Right hindlimb (tissue), 1 donor: ENCODE data around the gene TSPAN15.
"Not testable (repeated sequence)": the region's sequence is repeated elsewhere in the genome, so short reads cannot be mapped to it uniquely, and the experiment has no call there.

Experiments
- DNase-seq: peaks from one replicate; pipeline ENCODE4 v3.0.0-alpha.2; 2018

Gene TSPAN15

GRCh38 chr10:69449841-69450240 is 1.4 kb upstream of the TSPAN15 start:
- no peak for DNase-seq

- DNase-seq = not testable (repeated sequence)
These were observed 870 bp upstream of the TSPAN15 start for GRCh38 chr10:69450395-69450794.

- no peak for DNase-seq
These were observed 553 bp downstream of the TSPAN15 start for GRCh38 chr10:69451784-69452251.

- DNase-seq = no peak
These were observed 1.6 kb downstream of the TSPAN15 start for GRCh38 chr10:69452676-69453415.

GRCh38 chr10:69453795-69454194 is 2.5 kb downstream of the TSPAN15 start:
- DNase-seq = no peak

- no peak for DNase-seq
These were observed 3.9 kb downstream of the TSPAN15 start for GRCh38 chr10:69455006-69455763.

- DNase-seq = no peak
These were observed 5.8 kb downstream of the TSPAN15 start for GRCh38 chr10:69456880-69457693.

- no peak for DNase-seq
These were observed 6.5 kb downstream of the TSPAN15 start for GRCh38 chr10:69457771-69458237.

DNA sequence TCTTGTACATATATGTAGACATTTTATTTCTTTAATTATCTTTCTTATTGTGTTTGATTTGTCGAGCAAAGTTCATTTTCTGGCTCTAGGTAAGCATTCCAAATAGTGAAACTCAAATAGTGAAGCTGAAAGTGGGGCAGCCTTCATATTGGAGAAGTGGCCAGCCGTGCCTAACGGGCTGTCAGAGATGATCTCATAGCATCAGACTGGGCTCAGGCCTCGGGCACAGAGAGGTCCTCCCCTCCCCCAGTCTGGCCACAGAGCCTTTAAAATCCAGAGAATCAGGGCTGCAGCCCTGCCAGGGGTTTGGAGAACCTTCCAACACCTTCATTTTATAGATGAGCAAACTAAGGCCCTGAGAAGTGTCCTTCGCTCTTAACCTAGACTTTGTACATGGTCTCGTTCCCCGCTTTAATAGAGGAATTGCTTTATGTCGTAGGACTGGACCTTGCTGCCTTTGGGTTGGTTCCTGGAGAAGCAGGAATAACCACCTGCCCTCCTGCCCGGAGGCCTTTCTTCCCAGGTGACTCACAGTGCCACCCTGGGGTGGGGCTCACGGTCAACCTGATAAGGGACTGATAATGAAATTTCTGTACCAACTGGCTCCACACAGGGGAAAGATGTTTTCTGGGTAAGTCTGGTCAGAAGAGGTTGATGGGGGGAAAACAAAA is 7.3 kb downstream of the TSPAN15 start:
- DNase-seq = no peak

DNA sequence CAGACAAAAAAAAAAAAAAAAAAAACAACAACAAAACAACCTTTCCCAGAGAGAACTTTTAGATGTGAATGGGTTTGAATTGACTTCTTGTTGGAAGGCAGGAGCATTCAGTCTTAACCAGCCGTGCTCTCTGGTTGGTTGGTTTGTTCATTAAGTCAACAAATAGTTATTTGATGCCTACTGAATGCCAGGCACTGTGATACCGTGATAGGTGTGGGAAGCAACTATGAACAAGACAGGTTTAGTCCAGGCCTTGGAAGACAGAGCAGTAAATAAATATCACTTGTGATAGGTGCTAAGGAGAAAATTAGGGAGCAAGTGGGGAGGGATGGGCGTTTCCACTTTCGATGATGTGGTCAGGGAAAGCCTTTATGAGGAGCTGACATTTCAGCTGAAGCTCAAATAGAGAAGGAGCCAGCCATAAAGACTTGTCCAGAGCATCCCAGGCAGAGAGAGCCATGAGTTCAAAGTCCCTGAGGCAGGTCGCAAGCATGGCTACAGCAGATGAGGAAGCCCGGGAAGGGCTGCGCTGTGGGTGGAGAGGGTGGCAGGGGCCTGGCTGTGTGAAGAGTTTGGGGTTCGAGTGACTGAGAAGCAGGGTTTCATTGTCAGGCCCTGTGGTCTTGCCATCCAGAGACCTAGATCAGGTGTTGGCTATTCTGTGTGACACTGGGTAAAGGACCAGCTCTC is 8.0 kb downstream of the TSPAN15 start:
- no peak for DNase-seq

DNA sequence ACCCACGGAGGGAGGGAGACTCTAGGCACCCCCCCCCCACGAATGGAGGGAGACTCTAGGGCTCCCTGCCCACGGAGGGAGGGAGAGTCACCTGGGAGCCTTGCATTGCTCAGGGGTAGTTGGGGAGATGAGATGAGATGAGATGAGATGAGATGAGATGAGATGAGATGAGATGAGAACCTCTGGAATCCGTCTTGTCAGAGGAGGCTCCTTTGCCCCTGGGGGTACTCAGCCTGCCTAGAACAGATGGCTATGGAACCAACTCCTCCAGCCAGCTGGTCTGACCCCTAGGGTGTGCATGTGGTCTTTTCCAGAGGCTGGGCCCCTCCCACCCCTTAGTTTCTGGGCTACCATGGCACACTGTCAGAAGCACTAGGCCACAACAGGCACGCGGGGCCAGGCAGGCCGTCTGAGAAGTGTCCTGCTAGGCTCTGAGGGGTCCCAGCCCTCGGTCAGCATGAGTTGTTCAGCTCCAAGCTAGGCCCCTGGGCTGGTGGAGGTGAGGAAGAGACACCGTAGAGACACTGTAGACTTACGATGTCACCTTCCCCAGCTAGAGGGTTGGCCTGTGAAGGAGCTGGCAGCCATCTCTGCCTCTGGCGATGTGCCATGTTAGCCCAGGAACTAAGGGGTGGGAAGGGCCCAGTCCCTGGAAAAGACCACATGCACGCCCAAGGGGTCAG is 8.8 kb downstream of the TSPAN15 start:
- no peak for DNase-seq

DNA sequence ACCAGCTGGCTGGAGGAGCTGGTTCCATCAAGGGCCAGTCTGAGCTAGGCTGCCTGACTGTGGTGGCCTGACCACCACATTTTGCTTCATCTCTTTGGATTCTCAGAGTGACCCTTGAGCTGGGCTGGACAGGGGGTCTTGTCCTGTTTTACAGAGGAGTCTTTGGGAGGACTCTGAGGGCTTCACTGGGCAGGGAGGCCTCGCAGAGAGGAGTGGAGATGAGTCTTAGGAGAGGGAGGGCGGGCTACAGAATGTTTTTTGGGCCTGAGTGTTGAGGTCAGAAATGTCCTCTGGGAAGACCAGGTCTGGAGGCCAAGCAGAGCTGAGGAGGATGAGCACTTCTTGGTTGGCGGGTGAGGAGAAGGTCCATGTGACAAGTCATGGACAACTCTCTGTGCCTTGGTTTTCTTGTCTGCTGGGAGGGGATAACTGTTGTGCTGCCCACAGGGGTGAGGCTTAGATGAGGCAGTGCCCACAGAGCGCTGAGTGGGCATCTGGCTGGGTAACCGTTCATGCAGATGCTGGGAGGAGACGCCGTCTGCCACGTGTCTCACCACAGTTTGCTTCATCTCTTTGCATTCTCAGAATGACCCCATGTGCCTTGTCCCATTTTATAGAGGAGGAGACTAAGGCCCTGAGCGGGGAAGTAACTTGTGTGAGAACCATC is 9.4 kb downstream of the TSPAN15 start:
- DNase-seq = no peak

DNA sequence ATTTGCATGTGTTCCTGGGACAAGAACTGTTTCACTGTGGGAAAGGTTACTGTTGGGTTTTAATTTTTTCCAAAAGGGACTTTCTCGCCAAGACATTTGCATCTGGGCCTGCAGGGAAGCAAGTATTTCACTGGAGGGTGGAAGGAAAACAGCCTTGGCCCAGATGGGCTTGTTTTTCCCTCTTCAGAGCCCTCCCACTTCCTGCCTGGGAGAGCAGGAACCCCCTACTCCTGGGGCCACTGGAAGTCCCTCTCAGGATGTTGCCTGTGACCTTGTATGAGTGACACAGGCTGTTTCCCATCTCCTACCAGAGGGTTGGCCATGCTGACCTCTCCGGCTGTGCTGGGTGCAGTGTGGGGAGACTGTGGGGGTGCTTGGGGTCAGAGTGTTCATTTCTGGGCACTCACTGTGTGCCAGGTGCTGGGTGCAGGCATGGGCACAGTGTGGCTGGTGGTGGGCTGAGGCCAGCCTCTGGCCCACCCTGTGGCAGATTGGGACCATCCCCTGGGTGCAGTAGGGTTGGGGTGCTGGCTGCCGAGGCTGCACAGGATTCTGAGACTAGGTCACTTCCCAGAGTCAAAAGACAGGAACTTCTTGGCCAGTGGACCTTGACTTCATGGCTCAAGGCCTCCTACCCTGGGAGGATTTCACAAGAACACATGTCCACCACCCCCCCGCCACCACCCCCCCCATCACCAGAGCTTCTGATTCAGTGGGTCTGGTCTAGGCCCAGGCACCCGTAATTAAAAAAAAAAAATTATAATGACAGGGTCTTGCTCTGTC is 10.2 kb downstream of the TSPAN15 start:
- no peak for DNase-seq

GRCh38 chr10:69463886-69464285 is 12.6 kb downstream of the TSPAN15 start:
- DNase-seq = no peak

DNA sequence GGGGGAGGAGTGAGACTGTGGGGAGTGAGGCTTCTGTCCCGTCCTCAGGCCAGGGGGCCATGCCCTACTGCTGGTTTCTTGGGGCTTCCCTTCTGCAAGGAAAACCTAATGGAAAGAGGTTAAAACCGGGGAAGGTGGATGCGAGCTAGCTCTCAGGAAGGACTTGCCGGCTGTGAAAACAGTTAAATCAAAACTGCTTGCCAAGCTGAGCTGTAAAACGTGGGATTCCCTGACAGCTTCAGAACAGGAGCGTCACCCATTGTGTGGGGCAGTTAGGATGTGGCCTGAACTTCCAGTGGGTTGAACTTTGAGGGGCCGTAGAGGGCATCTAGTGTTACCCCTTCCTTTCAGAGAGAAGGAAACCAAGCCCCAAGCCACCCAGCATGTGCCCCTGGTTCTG is 13.1 kb downstream of the TSPAN15 start:
- no peak for DNase-seq

- no peak for DNase-seq
These were observed 13.6 kb downstream of the TSPAN15 start for GRCh38 chr10:69464801-69465401.

GRCh38 chr10:69465457-69466157 is 14.3 kb downstream of the TSPAN15 start:
- no peak for DNase-seq

- no peak for DNase-seq
These were observed 14.9 kb downstream of the TSPAN15 start for GRCh38 chr10:69466158-69466490.

GRCh38 chr10:69466689-69467088 is 15.4 kb downstream of the TSPAN15 start:
- no peak for DNase-seq
